RWPE2 (cell line): ENCODE measurements around the gene NOL4L.
"Not testable (repeated sequence)": the region's sequence is repeated elsewhere in the genome, so short reads cannot be mapped to it uniquely, and the experiment has no call there.

Source experiments
- ATAC-seq: fragments of 200-7000 bp; cut with Tn5 transposase; 3 replicates; pipeline ENCODE4 v1.9.1; 2021; ENCODE audit warnings: low read depth
- DNase-seq: peaks from one replicate; pipeline ENCODE4 v3.0.0-alpha.2; 2020; ENCODE audit warnings: low spot score
- H3K27ac ChIP-seq: fragments of 450-650 bp; 2 replicates; pipeline ENCODE4 v1.5.1; 2017; ENCODE audit warnings: mild to moderate bottlenecking; ENCODE audit not compliant: poor library complexity, severe bottlenecking
- H3K27me3 ChIP-seq: fragments of 250-450 bp; sonication (Bioruptor Pico); 2 replicates; pipeline ENCODE4 v1.5.1; 2021; ENCODE audit warnings: mild to moderate bottlenecking, moderate library complexity; ENCODE audit not compliant: insufficient read depth, poor library complexity, severe bottlenecking
- H3K36me3 ChIP-seq: fragments of 250-450 bp; sonication (Bioruptor Pico); 2 replicates; pipeline ENCODE4 v1.5.1; 2020; ENCODE audit warnings: low read depth, mild to moderate bottlenecking, moderate library complexity
- H3K4me1 ChIP-seq: fragments of 250-450 bp; sonication (Bioruptor Pico); 2 replicates; pipeline ENCODE4 v1.5.1; 2021; ENCODE audit warnings: mild to moderate bottlenecking, moderate library complexity; ENCODE audit not compliant: insufficient read depth, poor library complexity, severe bottlenecking
- H3K4me3 ChIP-seq: fragments of 250-450 bp; sonication (Bioruptor Pico); 2 replicates; pipeline ENCODE4 v1.5.1; 2021; ENCODE audit warnings: mild to moderate bottlenecking, moderate library complexity; ENCODE audit not compliant: severe bottlenecking
- H3K9me3 ChIP-seq: fragments of 250-450 bp; sonication (Bioruptor Pico); 2 replicates; pipeline ENCODE4 v1.5.1; 2021; ENCODE audit warnings: mild to moderate bottlenecking, moderate library complexity; ENCODE audit not compliant: severe bottlenecking
- CTCF ChIP-seq: fragments of 450-650 bp; IDR thresholded peaks from one replicate; pipeline ENCODE4 v1.5.1; 2017; ENCODE audit warnings: mild to moderate bottlenecking, moderate library complexity; ENCODE audit not compliant: poor library complexity, severe bottlenecking

Gene NOL4L

GRCh38 chr20:32496811-32497533 lies 88.2 kb downstream of the NOL4L start:
- Histone ChIP-seq H3K27me3 (no peaks in the 10 kb centered on the region), H3K27ac (no peak overlapping the region), H3K36me3 (no peaks in the 10 kb centered on the region), H3K4me1 (peaks cover 8% of the 10 kb centered on the region), H3K9me3 (no peaks in the 10 kb centered on the region), H3K4me3 (no peak overlapping the region)
- peak; percentile 54 for DNase-seq
- ATAC-seq = no peak
- TF ChIP-seq CTCF = no peak

GRCh38 chr20:32495949-32496348 lies 89.2 kb downstream of the NOL4L start:
- Histone ChIP-seq H3K27ac (no peak overlapping the region), H3K36me3 (no peaks in the 10 kb centered on the region), H3K4me3 (no peak overlapping the region), H3K27me3 (no peaks in the 10 kb centered on the region), H3K4me1 (no peaks in the 10 kb centered on the region), H3K9me3 (no peaks in the 10 kb centered on the region)
- DNase-seq (peak; percentile 77), ATAC-seq (no peak)
- no peak for TF ChIP-seq CTCF

GRCh38 chr20:32495217-32495565 lies 89.9 kb downstream of the NOL4L start:
- Histone ChIP-seq H3K4me3 (no peak overlapping the region), H3K27me3 (no peaks in the 10 kb centered on the region), H3K4me1 (no peaks in the 10 kb centered on the region), H3K27ac (no peak overlapping the region), H3K36me3 (no peaks in the 10 kb centered on the region), H3K9me3 (no peaks in the 10 kb centered on the region)
- TF ChIP-seq CTCF = no peak
- ATAC-seq (0 out of 3 replicates have a peak, but pooled peaks have one; percentile 5), DNase-seq (peak; percentile 77)

- Histone ChIP-seq H3K27me3 (no peaks in the 10 kb centered on the region), H3K4me1 (no peaks in the 10 kb centered on the region), H3K27ac (no peak overlapping the region), H3K9me3 (no peaks in the 10 kb centered on the region), H3K4me3 (no peak overlapping the region), H3K36me3 (no peaks in the 10 kb centered on the region)
- peak; percentile 69 for DNase-seq
- no peak; the same call in 2 of the 3 replicates for ATAC-seq
- no peak for TF ChIP-seq CTCF
Measured at GRCh38 chr20:32494483-32495216, 90.5 kb downstream of the NOL4L start.

GRCh38 chr20:32493356-32493755 lies 91.8 kb downstream of the NOL4L start:
- ATAC-seq = no peak
- no peak for TF ChIP-seq CTCF
- no peaks in the 10 kb centered on the region for H3K4me1 ChIP-seq
- DNase-seq = peak; percentile 67
- H3K9me3 ChIP-seq = no peaks in the 10 kb centered on the region
- H3K27ac ChIP-seq = no peak overlapping the region
- no peaks in the 10 kb centered on the region for H3K36me3 ChIP-seq
- no peak overlapping the region for H3K4me3 ChIP-seq
- H3K27me3 ChIP-seq = no peaks in the 10 kb centered on the region

GRCh38 chr20:32491764-32492151 lies 93.4 kb downstream of the NOL4L start:
- not testable (repeated sequence) for H3K27me3 ChIP-seq, H3K9me3 ChIP-seq, H3K27ac ChIP-seq, H3K36me3 ChIP-seq, H3K4me1 ChIP-seq, H3K4me3 ChIP-seq, ATAC-seq
- DNase-seq = peak; percentile 46
